IPS-18a (cell line): ENCODE results near the gene ATP6V0E2.

ENCODE experiments used
- H3K27ac ChIP-seq: one replicate; pipeline ENCODE4 v1.5.1; 2013; ENCODE audit warnings: low read length
- H3K27me3 ChIP-seq: one replicate; pipeline ENCODE4 v1.6.1; 2013; ENCODE audit warnings: mild to moderate bottlenecking, low read length; ENCODE audit not compliant: control insufficient read depth, insufficient read depth
- H3K36me3 ChIP-seq: one replicate; pipeline ENCODE4 v1.6.1; 2013; ENCODE audit warnings: low read depth, low read length; ENCODE audit not compliant: control insufficient read depth
- H3K4me1 ChIP-seq: one replicate; pipeline ENCODE4 v1.6.1; 2013; ENCODE audit warnings: low read depth, low read length; ENCODE audit not compliant: control insufficient read depth
- H3K4me3 ChIP-seq: one replicate; pipeline ENCODE4 v1.5.1; 2013; ENCODE audit warnings: low read length
- H3K9ac ChIP-seq: one replicate; pipeline ENCODE4 v1.6.1; 2013; ENCODE audit warnings: mild to moderate bottlenecking, low read length, moderate library complexity
- H3K9me3 ChIP-seq: one replicate; pipeline ENCODE4 v1.6.1; 2013; ENCODE audit warnings: low read depth, low read length; ENCODE audit not compliant: control insufficient read depth

The ATP6V0E2 gene

GRCh38 chr7:149859369-149859768 lies 14.4 kb upstream of the ATP6V0E2 start:
- H3K9me3 ChIP-seq: no peaks in the 10 kb centered on the region
- no peaks in the 10 kb centered on the region for H3K27me3 ChIP-seq
- H3K9ac ChIP-seq: no peak overlapping the region
- H3K36me3 ChIP-seq: no peaks in the 10 kb centered on the region
- no peak overlapping the region for H3K27ac ChIP-seq
- H3K4me3 ChIP-seq: no peak overlapping the region
- peaks cover 16% of the 10 kb centered on the region for H3K4me1 ChIP-seq

- H3K27ac ChIP-seq: no peak overlapping the region
- H3K27me3 ChIP-seq: no peaks in the 10 kb centered on the region
- H3K9me3 ChIP-seq: no peaks in the 10 kb centered on the region
- peaks cover 12% of the 10 kb centered on the region for H3K4me1 ChIP-seq
- no peaks in the 10 kb centered on the region for H3K36me3 ChIP-seq
- no peak overlapping the region for H3K9ac ChIP-seq
- H3K4me3 ChIP-seq: no peak overlapping the region
These were observed 13.9 kb upstream of the ATP6V0E2 start for GRCh38 chr7:149859876-149860275.

GRCh38 chr7:149860821-149861727 lies 12.7 kb upstream of the ATP6V0E2 start:
- Histone ChIP-seq H3K4me1 (peaks cover under 1% of the 10 kb centered on the region), H3K4me3 (no peak overlapping the region), H3K9me3 (no peaks in the 10 kb centered on the region), H3K36me3 (no peaks in the 10 kb centered on the region), H3K27ac (no peak overlapping the region), H3K9ac (no peak overlapping the region), H3K27me3 (no peaks in the 10 kb centered on the region)

- no peak overlapping the region for H3K4me3 ChIP-seq
- no peaks in the 10 kb centered on the region for H3K36me3 ChIP-seq
- no peak overlapping the region for H3K9ac ChIP-seq
- H3K9me3 ChIP-seq: no peaks in the 10 kb centered on the region
- H3K27ac ChIP-seq: no peak overlapping the region
- no peaks in the 10 kb centered on the region for H3K4me1 ChIP-seq
- no peaks in the 10 kb centered on the region for H3K27me3 ChIP-seq
These were observed 12.1 kb upstream of the ATP6V0E2 start for GRCh38 chr7:149861728-149862045.

- Histone ChIP-seq H3K4me3 (no peak overlapping the region), H3K27me3 (no peaks in the 10 kb centered on the region), H3K27ac (no peak overlapping the region), H3K36me3 (no peaks in the 10 kb centered on the region), H3K9ac (no peak overlapping the region), H3K9me3 (no peaks in the 10 kb centered on the region), H3K4me1 (no peaks in the 10 kb centered on the region)
These were observed 11.6 kb upstream of the ATP6V0E2 start for GRCh38 chr7:149862156-149862555.

GRCh38 chr7:149863500-149863899 lies 10.3 kb upstream of the ATP6V0E2 start:
- no peaks in the 10 kb centered on the region for H3K36me3 ChIP-seq
- H3K4me1 ChIP-seq: no peaks in the 10 kb centered on the region
- H3K27ac ChIP-seq: no peak overlapping the region
- H3K27me3 ChIP-seq: no peaks in the 10 kb centered on the region
- H3K9ac ChIP-seq: no peak overlapping the region
- H3K9me3 ChIP-seq: no peaks in the 10 kb centered on the region
- no peak overlapping the region for H3K4me3 ChIP-seq

- H3K9ac ChIP-seq: no peak overlapping the region
- no peaks in the 10 kb centered on the region for H3K27me3 ChIP-seq
- no peaks in the 10 kb centered on the region for H3K36me3 ChIP-seq
- no peak overlapping the region for H3K27ac ChIP-seq
- H3K9me3 ChIP-seq: no peaks in the 10 kb centered on the region
- H3K4me3 ChIP-seq: no peak overlapping the region
- no peaks in the 10 kb centered on the region for H3K4me1 ChIP-seq
These were observed 9.7 kb upstream of the ATP6V0E2 start for GRCh38 chr7:149864023-149864422.

GRCh38 chr7:149864751-149865150 lies 9.0 kb upstream of the ATP6V0E2 start:
- Histone ChIP-seq H3K4me1 (no peaks in the 10 kb centered on the region), H3K36me3 (no peaks in the 10 kb centered on the region), H3K9ac (no peak overlapping the region), H3K27ac (no peak overlapping the region), H3K9me3 (no peaks in the 10 kb centered on the region), H3K4me3 (no peak overlapping the region), H3K27me3 (no peaks in the 10 kb centered on the region)

- Histone ChIP-seq H3K9ac (no peak overlapping the region), H3K27ac (no peak overlapping the region), H3K36me3 (no peaks in the 10 kb centered on the region), H3K4me3 (no peak overlapping the region), H3K27me3 (no peaks in the 10 kb centered on the region), H3K9me3 (no peaks in the 10 kb centered on the region), H3K4me1 (no peaks in the 10 kb centered on the region)
These were observed 8.3 kb upstream of the ATP6V0E2 start for GRCh38 chr7:149865437-149865836.

- no peaks in the 10 kb centered on the region for H3K27me3 ChIP-seq
- H3K9ac ChIP-seq: no peak overlapping the region
- H3K4me3 ChIP-seq: no peak overlapping the region
- H3K4me1 ChIP-seq: no peaks in the 10 kb centered on the region
- no peaks in the 10 kb centered on the region for H3K9me3 ChIP-seq
- H3K36me3 ChIP-seq: no peaks in the 10 kb centered on the region
- H3K27ac ChIP-seq: no peak overlapping the region
These were observed 7.5 kb upstream of the ATP6V0E2 start for GRCh38 chr7:149866139-149866778.

GRCh38 chr7:149866779-149867447 lies 6.9 kb upstream of the ATP6V0E2 start:
- Histone ChIP-seq H3K4me3 (no peak overlapping the region), H3K27ac (no peak overlapping the region), H3K9me3 (no peaks in the 10 kb centered on the region), H3K4me1 (no peaks in the 10 kb centered on the region), H3K36me3 (no peaks in the 10 kb centered on the region), H3K27me3 (no peaks in the 10 kb centered on the region), H3K9ac (no peak overlapping the region)
